ENCODE data around the gene ZNF649. TPM values are rescaled to one million over a fixed set of nuclear protein-coding genes. Genes with fewer than 3 reads are reported as not detected.
A peak's percentile ranks its signal among the peaks of the same experiment; 100 is the strongest.

The ZNF649 gene
- total RNA-seq, 1 donor from 2014 or later: 15.4 TPM

DNA sequence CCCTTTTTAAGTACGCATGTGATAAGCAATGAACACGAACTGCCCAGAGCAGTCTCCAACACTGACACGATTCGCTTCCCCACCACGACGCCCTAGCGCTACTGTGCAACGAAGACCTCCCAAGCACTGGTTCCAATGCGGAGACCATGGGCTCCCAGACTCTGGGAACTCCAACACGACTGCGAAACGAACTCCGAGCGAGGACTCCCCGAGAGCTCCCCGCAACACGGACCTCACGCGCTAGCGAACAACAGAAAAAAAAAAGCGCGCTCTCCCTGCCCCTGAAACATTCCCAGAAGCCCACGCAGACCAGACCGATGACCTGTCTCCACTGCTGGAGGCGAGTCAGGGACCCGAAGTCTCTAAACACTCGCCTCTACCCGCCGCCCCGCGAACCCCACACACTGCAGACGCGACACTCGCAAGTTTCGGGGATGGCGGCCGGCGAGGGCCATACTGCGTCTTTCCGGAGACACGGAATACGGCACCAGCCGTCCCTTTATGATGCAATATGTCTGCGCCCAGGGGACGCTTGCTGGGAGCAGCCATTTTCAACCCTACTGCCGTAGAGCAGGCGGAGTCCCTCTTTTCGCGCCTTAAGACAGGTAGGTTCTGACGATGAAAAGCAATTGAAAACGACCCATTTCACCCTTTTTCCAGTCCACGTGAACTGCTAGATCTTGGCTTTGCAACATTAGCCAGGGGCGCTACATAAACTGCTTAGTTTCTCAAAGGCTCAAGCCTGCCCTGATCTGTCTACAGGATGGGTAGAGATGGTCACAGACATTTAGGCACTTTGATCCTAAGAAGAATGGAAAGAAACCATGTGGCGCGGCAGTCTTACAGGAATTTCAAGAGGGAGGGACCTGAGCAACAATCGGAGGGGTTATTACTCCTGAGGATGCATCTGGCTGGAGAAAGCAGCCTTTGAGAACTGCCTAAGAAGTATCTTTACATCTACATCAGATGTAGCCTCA is 17.0 kb downstream of the ZNF649 start, which contains the start of gene ZNF577:
Gene ZNF577, minus strand, starts transcription at position 430 of the 977 bp plus-strand sequence. CDS start 7,569 bp downstream, outside the sequence.
- peak; percentile 98 for DNase-seq

DNA sequence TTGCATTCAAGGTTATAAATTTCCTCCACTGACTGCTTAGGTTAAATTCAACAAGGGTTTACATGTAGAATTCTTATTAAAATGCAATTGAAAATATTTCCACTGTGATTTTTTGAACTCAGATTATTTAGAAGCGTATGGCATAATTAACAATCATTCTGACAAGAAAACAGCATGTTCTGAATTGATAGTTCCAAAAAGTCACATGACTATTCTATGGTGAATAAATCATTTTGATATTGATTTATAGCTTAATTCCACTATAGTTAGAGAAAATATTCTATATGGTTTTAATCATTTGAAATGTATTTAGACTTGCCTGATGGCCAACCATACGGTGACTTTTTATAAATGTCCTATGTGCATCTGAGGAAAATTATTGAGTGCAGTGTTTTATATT is 20.1 kb downstream of the ZNF649 start:
- DNase-seq: no peak

DNA sequence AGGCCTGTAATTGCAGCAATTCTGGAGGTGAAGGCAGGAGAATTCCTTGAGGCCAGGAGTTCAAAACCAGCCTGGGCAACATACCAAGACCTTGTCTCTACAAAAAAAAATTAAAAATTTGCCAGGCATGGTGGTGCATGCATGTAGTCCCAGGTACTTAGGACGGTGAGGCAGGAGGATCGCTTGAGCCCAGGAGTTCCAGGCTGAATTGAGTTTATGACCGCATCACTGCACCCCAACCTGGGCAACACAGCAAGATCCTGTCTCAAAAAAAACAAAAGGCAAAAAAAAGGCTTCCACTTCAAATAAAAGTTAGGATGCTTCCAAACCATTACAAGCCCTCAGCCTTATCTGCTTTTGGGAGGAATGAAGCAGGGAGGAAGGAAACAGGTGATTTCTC is 22.3 kb downstream of the ZNF649 start:
- no peak for DNase-seq

DNA sequence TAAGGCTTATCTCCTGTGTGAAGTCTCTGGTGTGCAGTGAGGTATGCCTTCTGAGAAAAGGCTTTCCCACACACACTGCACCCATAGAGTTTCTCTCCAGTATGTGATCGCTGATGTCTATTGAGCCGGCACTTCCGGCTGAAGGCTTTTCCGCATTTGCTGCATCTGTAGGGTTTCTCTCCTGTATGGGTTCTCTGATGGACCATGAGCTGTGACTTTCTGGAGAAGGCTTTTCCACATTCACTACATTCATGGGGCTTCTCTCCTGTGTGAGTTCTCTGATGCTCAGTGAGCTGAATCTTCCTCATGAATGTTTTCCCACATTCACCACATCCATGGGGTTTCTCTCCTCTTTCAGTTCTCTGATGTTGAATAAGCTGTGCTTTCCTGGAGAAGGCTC is 31.7 kb downstream of the ZNF649 start:
- DNase-seq: no peak

DNA sequence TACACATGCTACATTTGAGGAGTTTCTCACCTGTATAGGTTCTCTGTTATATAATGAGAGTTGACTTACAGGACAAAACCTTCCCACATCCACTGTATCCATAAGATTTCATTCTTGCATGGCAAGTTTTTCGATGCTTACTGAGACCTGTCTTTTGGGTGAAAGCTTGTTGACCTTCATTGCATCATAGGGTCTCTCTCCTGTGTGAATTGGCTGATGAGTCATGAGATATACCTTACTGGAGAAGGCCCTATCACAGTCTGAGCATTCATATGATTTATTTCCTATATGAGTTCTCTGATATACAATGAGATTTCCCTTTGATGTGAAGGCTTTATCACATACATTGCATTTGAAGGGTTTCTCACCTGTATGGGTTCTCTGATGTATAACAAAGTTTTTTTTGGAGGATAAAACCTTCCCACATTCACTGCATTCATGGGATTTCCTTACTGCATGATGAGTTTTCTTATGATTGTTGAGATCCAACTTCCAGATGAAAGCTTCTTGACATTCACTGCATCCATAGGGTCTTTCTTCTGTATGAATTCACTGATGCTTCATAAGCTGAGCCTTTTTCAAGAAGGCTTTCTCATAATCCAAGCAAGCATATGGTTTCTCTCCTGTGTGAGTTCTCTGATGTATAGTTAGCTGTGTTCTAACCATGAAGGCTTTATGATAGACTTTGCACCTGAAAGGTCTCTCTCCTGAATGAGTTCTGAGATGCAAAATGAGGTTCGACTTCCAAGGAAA is 42.8 kb downstream of the ZNF649 start:
- DNase-seq: no peak

Other genes starting within 250 kb of the ZNF649 start
- gene SPACA6, start 211.7 kb downstream of the ZNF649 start, total RNA-seq: 6.9 TPM
- gene HAS1, start 181.0 kb downstream of the ZNF649 start, total RNA-seq: 0.72 TPM
- 1.8 TPM for gene FPR1, start 153.1 kb downstream of the ZNF649 start, total RNA-seq
- 0.51 TPM for gene FPR2, start 143.8 kb downstream of the ZNF649 start, total RNA-seq
- 1.4 TPM for gene FPR3, start 109.9 kb downstream of the ZNF649 start, total RNA-seq
- gene ZNF577, start 17.1 kb downstream of the ZNF649 start, total RNA-seq: 20.0 TPM
- 8.5 TPM for gene ZNF613, start 22.5 kb upstream of the ZNF649 start, total RNA-seq
- 8.7 TPM for gene ZNF350, start 81.8 kb upstream of the ZNF649 start, total RNA-seq
- 19.5 TPM for gene ZNF615, start 103.2 kb upstream of the ZNF649 start, total RNA-seq
- gene ZNF614, start 123.4 kb upstream of the ZNF649 start, total RNA-seq: 11.1 TPM
- 14.9 TPM for gene ZNF432, start 143.8 kb upstream of the ZNF649 start, total RNA-seq
- 26.3 TPM for gene ZNF841, start 190.7 kb upstream of the ZNF649 start, total RNA-seq
- gene ZNF616, start 234.9 kb upstream of the ZNF649 start, total RNA-seq: 12.8 TPM

Data from tongue (tissue), 2 donors.